NCI-H2171 (cell line): ENCODE results near the gene CHST11.
"Not testable (repeated sequence)": the region's sequence is repeated elsewhere in the genome, so short reads cannot be mapped to it uniquely, and the experiment has no call there.

ENCODE experiments used
- DNase-seq: peaks from one replicate; lab custom pipeline; 2025; lab: John Stamatoyannopoulos, UW

CHST11 gene

GRCh38 chr12:104741077-104741476 is 284.3 kb downstream of the CHST11 start:
- no peak for DNase-seq

DNA sequence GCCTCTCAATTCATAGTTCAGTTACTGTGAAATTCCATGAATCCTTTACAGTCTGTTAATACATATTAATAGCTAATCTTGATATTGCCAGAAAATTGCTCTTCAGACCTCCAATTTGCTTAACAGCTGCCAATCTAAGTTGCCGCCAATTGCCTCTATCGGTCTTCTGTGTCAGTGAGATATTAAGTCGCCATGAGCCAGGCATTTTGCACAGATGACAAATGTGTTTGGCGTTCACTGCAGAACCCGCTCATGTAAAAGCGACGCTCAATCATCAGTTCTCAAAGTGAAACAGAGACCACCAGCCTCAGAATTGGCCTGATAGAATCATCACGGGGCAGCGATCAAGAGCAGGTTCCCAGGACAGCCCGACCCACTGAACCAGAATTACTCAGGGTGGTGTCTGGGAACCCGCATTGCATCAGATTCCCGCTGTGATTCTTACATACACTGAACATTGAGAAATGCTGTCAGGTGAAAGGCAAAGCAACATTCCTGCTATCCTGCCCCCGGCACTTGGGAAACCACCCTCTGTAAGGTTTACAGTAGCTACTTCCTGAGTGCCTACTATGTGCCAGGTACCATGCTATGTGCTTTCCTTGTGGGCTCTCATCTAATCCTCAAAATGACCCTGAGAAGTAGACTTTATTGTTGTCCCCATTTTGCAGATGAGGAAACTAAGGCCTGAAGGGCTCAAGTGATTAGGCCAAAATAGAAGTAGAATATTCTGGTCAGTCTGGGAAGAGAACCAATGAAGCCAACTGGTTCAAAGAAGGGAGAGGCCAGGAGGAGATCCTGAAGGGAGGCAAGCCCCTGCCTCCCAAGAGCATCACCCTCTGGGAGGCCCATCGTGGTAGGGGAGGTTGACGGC is 285.0 kb downstream of the CHST11 start:
- DNase-seq, result no peak

GRCh38 chr12:104742551-104743201 is 285.9 kb downstream of the CHST11 start:
- no peak for DNase-seq

- DNase-seq, result no peak
Observed at GRCh38 chr12:104743202-104743580, 286.4 kb downstream of the CHST11 start.

DNA sequence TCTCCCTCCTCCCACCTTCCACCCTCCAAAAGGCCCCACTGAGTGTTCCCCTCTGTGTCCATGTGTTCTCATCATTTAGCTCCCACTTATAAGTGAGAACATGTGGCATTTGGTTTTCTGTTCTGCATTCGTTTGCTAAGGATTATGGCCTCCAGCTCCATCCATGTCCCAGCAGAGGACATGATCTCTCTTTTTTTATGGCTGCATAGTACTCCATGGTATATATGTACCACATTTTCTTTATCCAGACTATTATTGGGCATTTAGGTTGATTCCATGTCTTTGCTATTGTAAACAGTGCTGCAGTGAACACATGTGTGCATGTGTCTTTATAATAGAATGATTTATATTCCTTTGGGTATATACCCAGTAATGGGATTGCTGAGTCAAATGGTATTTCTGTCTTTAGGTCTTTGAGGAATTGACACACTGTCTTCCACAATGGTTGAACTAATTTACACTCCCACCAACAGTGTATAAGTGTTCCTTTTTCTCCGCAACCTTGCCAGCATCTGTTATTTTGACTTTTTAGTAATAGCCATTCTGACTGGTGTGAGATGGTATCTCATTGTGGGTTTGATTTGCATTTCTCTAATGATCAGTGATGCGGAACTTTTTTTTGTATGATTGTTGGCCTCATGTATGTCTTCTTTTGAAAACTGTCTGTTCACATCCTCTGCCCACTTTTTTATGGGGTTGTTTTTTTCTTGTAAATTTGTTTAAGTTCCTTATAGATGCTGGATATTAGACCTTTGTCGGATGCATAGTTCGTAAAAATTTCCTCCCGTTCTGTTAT is 287.2 kb downstream of the CHST11 start:
- not testable (repeated sequence) for DNase-seq

DNA sequence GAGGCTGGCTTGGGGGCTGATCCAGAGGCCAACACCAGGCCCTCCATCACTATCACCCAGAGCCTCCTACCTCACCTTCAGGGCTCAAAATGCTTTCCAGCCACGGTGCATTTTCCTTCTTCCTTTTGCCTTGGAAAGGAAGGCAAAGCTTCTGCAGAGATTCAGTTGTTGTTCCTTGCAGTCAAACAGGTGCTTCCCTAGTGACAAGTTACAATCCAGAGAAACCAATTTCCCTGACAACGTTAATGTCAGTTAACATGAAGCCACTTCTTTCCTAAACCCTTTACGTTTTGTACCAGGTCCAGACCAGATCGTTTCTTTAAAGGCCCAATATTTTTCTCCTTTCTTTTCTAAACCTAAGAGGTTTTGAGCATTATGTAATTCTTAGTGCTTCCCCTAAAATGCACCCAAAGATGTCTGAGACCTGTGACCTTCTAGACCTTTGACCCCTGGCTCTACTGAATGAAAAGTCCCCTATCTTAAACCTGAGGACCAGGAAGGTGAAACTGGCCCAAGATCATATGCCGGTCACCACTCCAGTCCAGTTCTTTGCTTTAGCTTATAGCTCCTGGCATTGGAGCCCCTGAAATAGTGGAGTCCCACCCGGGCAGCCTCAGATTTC is 289.8 kb downstream of the CHST11 start:
- DNase-seq, result no peak

DNA sequence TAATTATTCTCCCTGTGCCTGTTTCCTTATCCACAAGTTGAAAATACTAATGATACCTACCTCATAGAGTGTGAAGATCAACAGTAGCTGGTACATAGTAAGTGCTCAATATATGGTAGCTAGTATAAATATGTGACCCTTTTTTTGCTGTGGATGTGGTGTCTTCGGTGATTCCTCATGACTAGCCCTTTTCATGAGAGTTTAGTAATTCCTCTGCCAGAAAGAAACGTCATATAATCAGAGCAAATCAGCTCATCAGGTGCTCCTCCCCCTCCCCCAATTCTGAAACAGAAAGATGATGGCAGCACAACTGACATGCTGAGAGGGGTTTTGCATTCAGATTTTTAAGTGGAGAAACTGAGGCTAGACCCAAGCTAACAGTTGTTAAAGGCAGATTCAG is 290.6 kb downstream of the CHST11 start:
- no peak for DNase-seq

DNA sequence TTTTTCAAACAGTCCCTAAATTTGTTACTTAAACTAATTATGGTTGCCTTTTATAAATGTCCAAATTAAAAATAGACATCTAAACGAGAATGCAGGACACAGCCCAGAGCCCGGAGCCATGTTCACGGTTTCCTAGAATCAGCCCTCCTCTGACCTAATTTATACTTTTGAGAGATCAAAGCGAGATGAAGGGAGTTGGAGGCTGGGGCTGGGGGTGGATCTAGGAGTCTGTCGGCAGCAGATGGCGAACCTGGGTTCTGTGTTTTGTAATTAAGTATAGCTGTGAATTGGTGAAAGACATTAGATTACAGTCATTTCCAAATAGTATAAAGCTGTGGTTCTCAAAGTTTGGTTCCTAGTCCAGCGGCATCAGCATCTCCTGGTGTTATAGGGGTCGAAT is 291.2 kb downstream of the CHST11 start:
- no peak for DNase-seq

- DNase-seq, result no peak
Observed at GRCh38 chr12:104748356-104748755, 291.6 kb downstream of the CHST11 start.

DNA sequence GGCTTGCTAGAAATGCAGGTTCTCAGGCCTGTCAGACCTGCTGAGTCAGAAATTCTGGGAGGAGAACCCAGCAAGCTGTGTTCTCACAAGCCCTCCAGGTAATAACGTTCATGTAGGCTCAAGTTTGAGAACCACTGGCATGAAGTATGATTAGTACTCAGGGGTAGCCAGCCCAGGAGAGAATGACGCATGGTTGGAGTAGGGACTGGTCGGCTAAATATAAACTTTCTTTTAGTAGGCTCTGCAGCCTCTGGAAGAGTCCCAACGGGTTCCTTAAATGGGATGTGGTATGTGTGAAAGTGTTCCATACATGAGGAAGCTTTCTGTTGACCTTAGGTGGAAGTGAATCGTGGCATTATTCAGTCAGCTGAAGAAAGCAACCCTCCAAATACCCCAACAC is 292.0 kb downstream of the CHST11 start:
- DNase-seq, result no peak

DNA sequence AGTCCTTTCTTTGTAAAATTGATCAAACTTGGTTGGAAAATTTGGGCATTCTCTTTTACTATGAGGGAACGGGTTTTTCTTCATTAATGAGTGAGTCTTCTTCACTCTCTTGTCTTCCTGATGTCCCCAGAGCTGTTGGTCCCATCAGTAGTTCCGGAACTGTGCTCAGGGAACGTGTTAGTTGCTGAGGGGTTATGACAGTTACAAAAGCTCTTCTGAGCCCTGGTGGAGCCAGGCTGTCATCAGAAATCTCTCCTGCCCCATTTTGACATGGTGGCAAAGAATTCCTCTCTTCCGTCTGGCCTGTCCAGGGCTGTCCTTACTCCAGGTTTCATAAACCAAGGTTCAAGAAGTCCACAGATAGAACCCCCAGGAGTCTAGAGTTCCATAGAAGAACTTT is 292.8 kb downstream of the CHST11 start:
- no peak for DNase-seq

- no peak for DNase-seq
Observed at GRCh38 chr12:104750061-104750460, 293.3 kb downstream of the CHST11 start.

GRCh38 chr12:104751120-104751519 is 294.4 kb downstream of the CHST11 start:
- DNase-seq, result no peak

DNA sequence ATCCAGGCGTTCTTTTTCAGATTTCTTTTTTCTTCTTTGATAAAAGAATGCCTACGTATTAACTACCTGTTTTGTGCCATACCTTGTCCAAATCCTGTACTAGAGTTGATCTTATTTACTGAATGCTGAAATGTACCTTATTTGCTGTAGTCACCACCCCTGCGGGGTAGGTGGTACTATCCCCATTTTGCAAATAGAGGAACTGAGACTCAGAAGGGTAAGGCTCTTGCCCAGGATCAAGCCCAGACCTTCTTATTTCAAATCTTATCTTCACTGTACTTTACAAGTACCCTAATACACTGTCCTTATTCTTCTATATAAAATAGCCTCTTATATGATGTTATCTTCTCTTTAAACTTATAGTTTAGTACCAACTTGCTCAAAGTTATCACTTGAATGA is 294.8 kb downstream of the CHST11 start:
- DNase-seq, result no peak

DNA sequence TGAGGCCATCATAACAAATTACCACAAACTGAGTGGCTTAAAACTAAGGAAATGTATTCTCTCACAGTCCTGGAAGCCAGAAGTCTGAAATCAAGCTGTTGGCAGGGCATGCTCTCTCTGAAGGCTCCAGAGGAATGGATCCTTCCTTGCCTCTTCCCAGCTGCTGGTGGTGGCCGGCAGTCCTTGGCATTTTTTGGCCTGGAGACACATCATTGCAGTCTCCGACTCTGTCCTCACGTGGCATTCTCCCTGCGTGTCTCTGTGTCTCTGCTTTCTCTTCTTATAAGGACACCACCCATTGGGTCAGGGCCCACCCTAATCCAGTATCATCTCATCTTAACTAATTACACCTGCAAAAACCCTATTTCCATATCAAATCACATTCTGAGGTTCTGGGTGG is 295.3 kb downstream of the CHST11 start:
- no peak for DNase-seq

DNA sequence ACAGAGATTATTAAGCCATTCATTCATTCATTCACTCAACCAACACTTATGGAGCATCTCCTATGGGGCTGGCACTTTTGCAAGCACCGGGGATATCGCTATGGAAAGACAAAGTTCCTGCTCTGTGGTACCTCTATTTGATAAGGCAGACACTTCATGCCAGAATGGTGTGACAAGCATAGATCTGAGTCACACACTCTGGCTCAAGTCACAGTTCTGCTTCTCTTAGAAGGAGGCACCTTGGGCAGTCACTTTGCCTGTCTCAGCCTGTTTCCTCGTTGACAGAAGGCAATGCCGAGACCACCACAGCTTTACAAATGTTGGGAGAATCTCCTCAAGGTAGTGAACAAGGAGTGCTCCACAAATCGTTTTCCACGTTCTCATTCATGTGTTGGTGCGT is 296.1 kb downstream of the CHST11 start:
- DNase-seq, result no peak

- DNase-seq, result no peak
Observed at GRCh38 chr12:104756901-104757300, 300.2 kb downstream of the CHST11 start.

DNA sequence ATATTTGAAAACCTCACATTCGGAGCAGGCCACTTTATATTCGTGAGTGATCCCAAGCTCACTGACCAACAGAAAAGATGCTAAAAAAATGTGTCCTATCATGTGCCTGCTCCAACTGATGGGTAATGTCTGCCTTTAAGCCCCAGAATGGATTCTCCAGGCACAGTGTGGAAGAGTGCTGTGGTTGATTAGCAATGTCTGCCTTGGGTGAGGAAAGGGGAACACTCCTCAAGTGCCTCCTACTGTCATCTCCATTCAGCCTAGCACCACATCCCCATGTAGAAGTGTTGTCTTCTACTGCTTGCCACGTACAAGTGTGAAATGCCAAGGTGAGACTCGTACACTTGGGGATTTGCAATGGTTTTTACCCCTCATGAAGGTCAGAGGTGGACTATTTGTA is 302.0 kb downstream of the CHST11 start:
- no peak for DNase-seq

- DNase-seq, result no peak
Observed at GRCh38 chr12:104761091-104761490, 304.3 kb downstream of the CHST11 start.

- DNase-seq, result no peak
Observed at GRCh38 chr12:104761611-104762010, 304.9 kb downstream of the CHST11 start.

DNA sequence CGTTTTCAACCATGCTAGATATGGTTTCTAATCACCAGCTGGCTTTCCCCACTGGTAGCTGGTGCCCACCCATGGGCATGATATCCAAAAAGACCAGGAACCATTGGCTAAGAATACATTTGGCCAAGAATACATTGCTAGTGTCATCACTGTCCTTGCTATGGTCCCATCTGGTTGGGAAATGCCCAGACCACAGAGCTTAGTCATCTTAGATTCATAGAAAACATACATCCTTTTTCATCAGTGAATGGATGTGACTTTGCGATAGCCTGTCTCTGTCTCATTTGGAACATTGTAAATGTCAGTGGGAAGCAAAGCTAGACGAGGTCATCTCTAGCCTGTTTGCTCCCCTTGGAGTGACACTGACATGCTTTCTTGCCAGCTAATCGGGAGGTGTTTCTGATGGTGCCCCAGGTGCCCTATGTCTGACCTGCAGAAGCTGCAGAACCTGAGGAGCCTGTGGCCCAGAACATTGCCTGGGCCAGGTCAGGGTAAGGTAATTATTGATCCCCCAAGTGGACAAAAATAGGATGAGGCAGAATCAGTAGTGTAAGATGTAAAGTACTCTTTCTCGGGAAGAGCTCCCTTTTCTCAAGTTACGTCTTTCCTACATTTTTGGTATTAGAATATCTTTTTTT is 306.5 kb downstream of the CHST11 start:
- DNase-seq, result no peak
